IPS DF 4.7 (cell line): ENCODE results near the gene ADARB2.

Experiments
- DNase-seq: peaks from one replicate; pipeline ENCODE4 v3.0.0-alpha.2; 2013; ENCODE audit warnings: low spot score; ENCODE audit errors: extremely low read depth

Gene ADARB2

DNA sequence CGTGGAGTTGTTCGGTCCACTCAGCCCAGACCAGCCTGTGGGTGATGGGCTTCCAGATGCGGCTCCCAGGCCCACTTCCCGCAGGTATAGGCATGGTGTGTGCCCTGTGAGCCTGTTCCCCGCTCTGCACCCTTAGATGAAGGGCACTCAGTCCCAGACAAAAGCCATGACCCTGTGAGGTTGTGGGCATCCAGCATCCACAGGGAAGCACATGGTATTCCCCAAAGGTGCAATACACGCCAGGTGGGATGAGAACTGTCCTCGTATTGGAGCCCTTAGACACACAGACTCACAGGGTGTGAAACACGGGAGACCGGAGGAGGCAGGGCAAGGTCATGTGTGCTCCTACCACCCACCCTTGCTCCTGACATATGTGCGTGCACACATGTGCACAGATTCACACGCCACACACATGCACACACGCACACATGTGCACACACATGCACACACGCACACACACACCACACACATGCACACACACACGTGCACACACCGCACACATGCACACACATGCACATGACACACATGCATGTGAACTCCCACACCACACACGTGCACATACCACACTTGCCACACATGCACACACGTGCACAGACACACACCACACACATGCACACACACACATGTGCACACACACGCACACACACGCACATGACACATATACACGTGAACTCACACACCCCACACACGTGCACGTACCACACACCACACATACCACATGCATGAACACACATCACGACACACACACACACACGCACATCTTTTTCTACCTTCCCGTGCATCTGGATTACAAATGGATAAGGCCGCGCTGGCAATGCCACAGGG lies 361.8 kb downstream of the ADARB2 start:
- no peak for DNase-seq

DNA sequence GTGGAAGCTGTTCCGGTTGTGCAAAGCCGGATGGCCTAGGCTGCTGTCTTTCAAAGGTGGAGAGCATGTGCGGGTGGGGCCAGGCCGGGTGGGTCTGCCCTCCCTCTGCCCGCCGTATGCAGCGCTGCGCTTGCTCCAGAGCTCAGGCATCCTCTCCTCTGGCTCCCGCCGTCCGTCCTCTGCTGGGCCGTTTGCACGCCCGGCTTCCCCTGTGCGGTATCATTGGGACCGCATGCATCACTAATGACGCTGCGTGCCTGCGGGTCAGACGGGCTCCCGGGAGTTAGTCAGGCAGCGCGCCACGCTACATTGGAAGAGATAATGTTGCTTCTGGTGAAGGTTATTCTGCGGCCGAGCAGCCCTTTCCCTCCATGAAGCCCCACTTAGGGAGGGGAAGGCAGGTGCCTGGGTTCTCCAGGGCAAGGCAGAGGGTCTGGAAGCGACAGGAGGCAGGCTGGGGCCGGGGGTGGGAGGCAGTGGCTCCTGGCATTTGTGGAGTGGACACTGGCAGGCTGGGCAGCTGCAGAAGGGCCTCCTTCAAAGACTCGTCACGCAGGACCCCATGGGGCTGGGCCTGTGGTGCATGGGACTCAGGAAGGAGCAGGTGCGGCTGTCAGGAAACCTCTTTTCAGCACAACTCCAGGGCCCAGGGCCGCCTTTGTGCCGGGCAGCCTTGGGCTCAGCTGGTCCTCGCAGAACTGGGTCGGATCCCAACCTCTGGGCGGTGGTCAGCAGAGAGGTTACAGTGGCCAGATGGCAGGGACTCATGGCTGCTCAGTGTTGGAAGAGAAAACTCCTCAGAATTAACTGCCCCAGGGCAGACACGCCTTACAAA lies 362.6 kb downstream of the ADARB2 start:
- DNase-seq = no peak

DNA sequence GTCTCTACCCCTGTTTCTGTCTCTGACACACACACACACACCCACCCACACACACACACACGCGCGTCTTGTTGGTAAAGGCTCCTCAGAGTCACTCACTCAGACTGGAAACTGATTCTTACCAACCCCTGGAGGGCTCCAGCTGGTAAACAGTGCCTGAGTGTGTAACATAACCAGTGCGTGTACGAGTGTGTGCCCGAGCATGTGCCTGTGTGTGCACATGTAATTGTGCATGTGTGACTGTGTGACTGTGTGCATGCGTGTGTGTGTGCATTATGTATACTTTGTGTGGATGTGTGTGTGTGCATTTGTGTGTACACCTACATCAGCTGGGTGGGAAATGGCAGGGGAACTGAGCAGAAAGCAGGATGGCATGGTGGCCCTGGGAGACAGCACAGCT lies 364.0 kb downstream of the ADARB2 start:
- no peak for DNase-seq

DNA sequence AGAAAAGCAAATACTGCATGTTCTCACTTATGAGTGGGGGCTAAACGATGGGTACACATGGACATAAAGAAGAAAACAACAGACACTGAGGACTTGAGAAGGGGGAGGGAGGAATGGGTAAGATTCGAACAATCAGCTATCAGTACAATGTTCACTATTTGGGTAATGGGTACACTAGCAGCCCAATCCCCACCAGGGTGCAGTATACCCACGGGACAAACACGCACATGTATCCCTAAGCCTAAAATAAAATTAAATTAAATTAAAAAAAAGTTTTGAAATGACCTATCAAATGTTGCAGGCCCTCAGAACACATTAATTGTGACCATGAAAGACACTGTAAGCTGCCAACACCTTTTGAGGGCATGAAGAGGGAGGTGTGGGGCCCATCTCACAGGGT lies 365.1 kb downstream of the ADARB2 start:
- no peak for DNase-seq

DNA sequence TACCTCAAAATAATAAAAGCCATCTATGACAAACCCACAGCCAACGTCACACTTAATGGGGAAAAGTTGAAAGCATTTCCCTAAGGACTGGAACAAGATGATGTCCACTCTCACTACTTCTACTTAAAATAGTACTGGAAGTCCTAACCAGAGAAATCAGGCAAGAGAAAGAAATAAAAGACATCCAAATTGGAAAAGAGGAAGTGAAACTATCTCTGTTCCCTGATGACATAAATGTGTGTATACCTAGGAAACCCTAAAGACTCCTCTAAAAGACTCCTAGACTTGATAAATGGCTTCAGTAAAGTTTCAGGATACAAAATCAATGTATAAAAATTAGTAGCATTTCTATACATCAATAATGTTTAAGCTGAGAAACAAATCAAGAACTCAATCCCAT lies 367.0 kb downstream of the ADARB2 start:
- DNase-seq = no peak

DNA sequence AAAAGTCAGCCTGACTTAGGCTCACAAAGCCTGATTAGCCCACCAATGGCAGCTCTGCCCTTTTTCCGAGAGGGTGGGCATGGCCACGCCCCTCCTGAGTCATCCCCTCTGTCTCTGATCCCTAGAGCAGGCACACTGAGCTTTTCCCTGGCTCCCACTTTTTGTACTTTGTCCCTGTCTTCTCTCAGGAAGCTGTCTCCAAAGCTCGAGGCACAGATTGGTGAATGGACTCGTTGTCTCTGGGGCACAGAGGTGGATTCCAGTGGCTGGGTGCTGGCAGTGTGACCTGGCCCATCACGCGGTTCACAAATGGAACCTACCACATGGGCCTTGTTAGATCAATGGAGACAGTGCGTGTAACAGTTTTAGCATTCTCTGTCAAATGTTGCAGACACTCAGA lies 367.7 kb downstream of the ADARB2 start:
- no peak for DNase-seq

DNA sequence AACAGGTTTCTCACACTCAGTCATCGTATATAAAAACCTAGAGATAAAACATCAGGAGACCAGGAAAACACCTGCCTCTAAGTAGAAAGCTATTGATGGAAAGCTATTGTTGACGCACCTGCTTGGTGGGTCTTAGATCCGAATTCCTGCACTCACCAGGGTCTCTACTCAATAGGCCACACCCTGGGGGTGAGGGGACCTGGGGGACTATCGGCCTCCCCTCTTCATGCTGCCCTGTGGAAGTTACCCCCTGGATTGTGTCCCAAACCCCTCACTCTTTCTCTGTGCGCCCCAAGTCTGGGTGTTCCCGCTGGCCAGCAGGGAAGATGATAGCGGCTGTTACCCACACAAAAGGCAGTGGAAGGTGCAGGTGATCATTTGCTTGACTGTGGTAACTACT lies 368.1 kb downstream of the ADARB2 start:
- DNase-seq = no peak

DNA sequence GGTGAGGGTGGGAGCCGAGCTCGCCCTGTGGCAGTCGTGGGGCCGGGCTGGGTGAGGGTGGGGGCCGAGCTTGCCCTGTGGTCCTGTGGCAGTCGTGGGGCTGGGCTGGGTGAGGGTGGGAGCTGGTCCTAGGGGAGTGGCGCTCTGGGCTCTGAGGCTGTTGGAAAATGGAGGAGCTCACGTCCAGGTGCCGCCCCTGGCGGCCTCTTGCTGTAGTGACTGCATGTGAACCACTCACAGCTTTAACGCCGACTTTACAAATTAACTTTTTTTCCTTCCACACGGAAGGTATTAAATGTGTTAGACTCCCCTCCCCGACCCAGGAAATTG lies 368.5 kb downstream of the ADARB2 start:
- no peak for DNase-seq

DNA sequence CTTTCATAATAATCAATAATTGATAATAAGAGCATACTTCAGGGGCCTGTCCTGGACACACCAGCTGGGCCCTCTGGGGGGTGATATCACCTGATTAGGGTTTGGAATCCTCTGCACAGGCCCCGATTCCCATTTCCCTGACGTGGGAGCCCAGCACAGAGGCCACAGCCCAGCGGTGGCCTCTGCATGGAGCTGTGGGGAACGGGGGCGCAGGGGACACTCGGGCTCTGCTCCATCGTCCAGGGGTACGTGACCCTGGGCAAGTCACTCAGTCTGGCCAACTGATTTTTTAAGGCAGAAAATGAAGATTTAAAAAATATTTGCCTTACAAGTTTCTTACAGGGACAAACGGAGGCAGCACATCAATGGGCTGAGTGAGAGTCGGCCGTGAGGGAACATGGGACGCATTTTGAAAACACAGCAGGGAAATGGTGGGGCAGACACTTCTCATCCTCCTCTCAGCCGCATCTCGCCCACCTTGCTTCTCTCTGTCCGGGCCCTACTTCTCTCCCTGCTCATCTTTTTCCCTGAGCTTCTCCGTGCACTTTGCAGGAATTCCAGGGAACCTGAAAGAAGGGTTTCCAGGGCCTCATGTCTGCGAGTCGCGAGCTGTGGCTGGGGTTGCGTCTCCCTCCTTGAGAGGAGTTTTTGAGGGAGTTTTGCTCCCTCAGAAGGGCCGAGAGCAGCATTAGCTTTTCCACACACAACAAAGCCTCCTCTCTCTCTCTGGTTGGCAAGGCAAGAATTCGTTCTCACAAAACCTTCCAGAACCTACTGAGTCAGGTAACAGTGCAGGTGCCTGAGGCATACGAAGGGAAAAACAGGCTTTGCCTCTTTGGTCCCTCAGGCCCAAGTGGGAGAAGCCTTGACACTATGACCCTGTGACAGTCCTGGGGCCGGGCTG lies 369.1 kb downstream of the ADARB2 start:
- DNase-seq = no peak

DNA sequence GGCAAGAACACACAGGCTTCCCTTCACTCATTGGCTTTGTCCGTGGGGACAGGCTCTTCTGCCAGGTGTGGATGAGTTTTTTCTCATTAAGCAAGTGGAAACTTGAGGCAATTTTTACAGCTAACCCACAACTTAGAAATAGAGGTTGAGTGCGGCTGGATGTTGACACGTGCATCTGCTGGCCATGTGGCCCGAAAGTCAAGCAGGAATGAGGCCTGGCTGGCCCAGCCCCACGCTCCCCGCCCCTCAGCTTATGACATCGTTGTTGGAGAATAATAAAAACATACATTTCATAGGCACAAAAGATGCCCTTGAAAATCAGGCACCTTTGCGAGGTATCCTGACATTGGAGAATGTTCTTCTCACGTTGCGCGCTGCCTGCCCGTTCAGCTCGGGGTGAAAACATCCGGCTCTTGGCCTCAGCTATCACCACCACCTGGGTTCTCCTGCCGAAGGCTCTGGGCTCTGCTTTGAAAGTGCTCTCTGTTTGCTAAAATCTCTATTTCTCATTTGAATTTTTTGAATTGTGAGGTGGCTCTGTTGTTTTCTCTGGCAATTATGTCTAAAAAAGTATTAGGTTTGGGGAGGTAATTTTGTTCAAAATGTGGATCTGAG lies 370.4 kb downstream of the ADARB2 start:
- DNase-seq = no peak

DNA sequence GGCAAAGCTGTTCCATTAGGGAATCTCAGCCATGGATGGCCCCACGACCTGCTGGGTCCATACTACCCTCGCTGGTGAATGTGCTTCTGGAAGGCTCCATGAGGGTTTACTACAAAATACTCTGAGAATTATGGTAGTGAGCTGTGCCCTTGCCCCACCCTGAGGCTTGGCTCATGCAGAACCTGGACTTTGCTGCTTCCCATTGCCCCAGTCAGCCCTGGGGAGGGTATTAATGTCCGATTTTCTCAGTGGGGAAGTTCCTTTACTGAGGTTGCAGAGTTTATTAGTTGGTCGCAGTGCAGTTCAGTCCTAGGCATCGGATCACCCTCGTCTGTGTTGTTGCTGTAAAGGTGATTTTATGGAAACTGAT lies 371.0 kb downstream of the ADARB2 start:
- no peak for DNase-seq

DNA sequence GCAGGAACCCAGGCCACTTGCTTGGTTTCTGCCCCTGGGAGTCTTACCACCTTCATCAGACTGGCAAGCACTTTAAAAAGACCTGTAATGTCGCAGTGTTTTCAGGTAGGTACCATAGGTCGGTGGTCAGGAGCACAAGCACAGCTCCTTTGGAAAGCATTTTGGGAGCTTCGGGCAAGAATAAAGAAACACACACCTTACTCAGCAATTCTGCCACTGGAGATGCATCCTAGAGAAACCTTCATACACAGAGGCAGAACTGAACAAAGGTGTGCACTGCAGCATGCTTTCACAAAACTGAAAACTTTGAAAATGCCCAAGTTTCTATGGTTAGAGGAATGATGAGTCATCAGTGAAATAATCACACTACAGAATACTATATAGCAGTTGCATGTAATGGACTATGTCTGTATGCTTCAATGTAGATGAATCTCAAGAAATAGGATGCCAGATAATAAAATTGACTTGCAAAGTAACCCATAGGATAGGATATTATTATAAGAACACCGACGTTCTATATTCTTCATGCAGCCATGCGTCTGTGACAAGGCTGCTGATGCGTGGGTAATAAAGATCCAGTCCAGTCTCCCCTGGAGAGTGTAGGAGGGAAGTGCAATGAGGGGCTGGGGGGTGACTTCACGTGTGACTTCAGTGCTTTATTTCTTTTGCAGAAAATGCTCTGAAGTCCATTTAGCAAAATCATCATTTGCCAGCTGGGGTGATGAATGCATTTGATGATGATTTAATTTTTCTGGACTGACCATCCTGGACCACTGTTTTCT lies 371.6 kb downstream of the ADARB2 start:
- no peak for DNase-seq

DNA sequence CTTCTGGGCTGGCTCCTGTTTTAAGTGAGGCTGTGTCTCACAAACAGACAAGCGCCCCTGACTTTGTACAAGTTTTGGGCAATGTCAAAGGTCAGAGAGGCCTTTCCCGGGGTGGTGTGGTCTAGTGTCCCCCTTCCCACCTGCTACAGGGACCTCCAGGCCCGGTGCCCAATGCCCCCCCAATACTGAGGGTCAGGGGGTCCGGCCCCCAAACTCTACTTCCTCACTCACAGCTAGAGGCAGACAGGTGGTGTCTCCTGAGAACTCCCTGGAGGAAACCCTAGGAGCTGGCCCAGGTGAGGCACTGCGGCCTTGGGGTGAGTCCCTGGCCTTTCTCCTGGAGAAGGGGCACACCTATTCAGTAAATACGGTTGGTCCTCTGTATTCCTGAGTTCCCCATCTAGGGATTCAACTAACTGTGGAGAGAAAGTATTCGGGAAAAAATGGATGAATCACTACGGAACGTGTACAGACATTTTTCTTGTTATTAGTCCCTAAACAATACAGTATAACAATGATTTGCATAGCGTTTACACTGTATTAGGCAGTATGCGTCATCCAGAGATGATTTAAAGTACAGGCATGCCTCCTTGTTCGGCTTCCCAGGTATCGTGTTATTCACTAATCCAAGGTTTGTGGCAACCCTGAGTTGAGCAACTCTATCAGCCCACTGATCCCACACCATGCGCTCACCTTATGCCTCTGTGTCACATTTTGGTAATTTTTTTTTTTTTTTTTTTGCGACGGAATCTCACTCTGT lies 373.0 kb downstream of the ADARB2 start:
- DNase-seq = no peak

DNA sequence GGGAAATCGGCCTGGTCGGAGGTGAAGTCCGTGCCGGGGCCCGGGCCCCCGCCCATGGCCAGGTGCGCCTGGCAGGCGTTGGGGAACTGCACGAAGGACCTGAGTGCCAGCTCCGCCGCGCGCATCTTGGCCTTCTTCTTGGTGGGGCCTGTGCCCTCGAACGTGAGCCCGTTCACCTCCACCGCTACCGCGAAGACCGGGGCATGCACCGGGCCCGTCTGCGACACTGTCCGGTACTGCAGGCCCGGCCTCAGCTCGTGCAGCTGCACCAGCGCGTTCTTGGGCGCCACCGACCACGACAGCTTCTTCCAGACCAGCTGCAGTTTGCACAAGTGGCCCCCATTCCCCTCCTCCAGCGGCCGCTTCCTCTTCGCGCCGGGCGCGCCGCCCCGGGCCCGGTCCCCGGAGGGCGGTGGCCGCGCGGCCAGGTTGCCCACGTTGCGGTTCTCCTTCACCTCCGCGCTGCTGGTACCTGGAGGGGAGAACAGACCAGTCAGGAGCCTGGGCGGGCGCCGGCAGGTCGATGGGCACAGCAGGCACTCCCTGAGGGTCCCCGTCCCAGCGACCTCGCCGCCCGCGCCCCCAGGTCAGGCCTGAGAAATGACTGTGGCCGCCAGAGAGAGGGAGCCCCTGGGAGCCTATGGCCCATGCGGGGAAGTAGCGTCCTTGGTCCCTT lies 373.7 kb downstream of the ADARB2 start:
- DNase-seq = no peak

DNA sequence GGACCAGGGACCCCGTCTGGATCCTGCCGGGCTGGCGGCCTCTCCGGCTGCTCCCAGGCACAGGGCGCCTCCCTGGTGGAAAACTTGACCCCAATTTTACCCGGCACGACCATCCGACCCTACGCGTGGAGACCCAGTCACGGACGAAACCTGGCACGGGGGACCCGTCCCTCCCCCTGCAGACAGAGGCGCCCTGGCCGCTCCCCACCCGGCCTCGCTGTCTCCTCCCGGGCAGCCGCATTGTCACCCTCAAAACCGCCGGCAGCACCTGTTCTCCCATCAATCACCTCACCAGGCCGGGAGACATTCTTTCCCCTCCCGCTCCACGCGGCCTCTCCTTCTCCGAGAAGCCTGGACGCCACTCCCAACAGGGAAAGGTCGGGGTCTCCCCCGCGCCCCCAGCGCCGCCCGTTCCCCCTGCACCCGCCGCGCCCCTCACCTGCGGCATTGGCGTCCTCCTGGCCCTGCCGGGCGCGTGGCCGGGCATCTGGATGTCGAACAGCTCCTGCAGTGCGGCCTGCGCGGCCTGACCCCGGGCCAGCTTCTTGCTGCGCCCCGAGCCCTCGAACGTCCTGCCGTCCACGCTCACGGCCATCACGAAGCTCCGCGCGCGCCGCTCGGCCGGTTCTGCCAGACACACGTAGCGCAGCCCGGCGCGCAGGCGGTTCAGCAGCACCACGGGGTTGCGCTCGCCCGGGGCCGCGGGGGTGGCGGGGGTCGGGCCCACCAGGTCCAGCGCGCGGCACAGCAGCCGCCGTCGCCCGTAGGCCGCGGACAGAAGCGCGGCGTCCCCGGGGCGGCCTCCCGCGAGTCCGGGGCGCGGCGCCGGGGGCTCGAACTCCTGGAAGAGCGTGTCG lies 374.5 kb downstream of the ADARB2 start:
- no peak for DNase-seq

DNA sequence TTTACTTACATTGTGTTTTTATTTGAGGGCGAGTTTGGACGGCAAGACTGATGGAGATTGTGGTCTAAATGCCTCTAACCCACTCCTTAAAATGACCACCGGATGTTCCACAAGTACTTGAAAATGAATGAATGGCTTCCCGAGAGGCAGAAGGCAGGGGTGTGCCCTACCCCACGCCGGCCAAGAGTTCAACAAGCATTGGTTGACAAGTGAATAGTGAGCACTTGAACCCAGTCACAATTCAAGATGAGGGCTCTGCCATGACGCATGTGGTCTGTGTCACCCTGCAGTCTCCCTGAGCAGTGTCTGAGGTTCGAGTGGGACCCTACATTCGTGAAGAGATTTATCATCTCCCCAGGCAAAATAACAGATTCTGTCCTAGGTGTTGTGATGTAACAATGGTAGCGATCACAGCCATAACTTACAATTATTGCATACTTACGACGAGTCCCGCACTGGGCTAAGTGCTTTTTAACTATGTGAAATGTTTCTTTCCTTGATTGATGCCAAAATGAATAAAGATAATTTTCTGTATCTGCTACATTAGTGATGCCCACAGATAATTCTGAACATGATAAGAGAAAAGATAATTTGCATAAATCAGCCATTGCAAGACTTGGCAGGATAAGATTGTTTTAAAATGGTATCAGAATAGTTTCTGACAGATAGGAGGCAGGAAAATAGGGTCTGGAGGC lies 375.8 kb downstream of the ADARB2 start:
- no peak for DNase-seq

DNA sequence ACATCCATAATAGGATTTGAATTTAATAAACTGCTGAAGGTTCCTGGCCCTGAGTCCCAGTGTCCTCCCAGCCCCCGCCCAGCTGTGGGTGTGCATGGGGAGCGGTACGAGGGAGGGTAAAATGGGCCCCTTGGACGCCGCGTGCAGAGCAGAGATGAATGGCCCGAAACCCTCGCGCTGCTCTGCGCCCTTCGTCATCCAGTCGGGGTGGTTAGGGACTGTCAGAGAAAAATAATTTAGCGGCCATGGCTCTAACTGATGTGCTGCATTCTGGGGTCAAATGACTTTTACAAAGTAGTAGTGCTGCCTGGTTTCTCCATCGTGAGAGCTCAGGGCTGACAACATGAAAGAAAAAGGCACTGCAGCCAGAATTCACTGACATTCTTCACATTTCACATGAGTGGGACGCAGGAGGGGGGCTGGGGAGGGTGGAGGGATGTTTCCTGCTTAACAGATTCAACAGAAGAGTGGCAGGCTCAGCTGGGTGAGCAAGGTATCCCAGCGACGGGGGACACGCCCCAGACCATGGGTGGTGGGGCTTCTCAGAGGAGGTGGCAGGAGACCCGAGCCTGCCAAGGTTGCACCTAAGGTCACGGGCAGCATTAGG lies 376.7 kb downstream of the ADARB2 start:
- no peak for DNase-seq
